ENCODE data around the gene SLC38A11. TPM values are rescaled to one million over a fixed set of nuclear protein-coding genes. Genes with fewer than 3 reads are reported as not detected.
A peak's percentile ranks its signal among the peaks of the same experiment; 100 is the strongest.

The SLC38A11 gene
- total RNA-seq, 1 experiment from 2014 or later, result not detected

DNA sequence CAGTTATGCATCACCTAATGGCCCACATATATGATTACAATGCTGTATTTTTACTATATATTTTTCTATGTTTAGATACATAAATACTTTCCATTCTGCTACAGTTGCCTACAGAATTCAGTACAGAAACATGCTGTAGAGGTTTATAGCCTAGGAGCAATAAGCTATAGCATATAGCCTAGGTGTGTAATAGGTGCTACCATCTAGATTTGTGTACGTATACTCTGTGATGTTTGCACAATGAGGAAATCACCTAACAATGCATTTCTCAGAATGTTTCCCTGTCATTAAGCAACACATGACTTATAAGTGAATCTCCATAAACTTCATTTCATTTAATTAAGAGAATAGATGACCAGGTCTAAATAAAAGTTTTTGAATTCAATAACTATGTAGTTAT, 43.5 kb downstream of the SLC38A11 start:
- DNase-seq (ENCODE audit: low read depth, low spot score) (no peak), ATAC-seq (no peak)
- Histone ChIP-seq H4K20me1 (ENCODE audit: insufficient read depth) (no peaks in the 10 kb centered on the region), H3K36me3 (ENCODE audit: control insufficient read depth in 1 of 2, insufficient read depth in 2 of 2, low read length in 2 of 2) (no peaks in the 10 kb centered on the region), H3K4me2 (ENCODE audit: low read length) (no peak overlapping the region), H3K9ac (ENCODE audit: low read length) (no peak overlapping the region), H3K4me3 (replicated peaks in 1 of 2; ENCODE audit: low read depth in 1 of 2, low read length in 2 of 2) (no peak overlapping the region), H2AFZ (ENCODE audit: low read depth, low read length, poor library complexity, severe bottlenecking) (no peak overlapping the region), H3K9me2 (ENCODE audit: insufficient read depth) (no peaks in the 10 kb centered on the region), H3K9me3 (ENCODE audit: control insufficient read depth in 1 of 2, insufficient read depth in 1 of 2, low read depth in 1 of 2, low read length in 2 of 2) (no peaks in the 10 kb centered on the region), H3K27me3 (ENCODE audit: insufficient read depth, low read length) (no peaks in the 10 kb centered on the region), H3K4me1 (ENCODE audit: control insufficient read depth in 1 of 2, insufficient read depth in 2 of 2, low read length in 2 of 2) (peaks cover 0 to 4% of the 10 kb centered on the region in 2 experiments; a peak in 2 of 4 replicates), H3K27ac (ENCODE audit: low read depth, low read length) (no peak overlapping the region), H3K79me2 (ENCODE audit: insufficient read depth, low read length) (no peaks in the 10 kb centered on the region)
- no TSS peak for BruUV-seq (replicated peaks)
- CTCF ChIA-PET, result no interaction called here
- POLR2A ChIA-PET, result no interaction called here
- RAD21 ChIA-PET (ENCODE audit: low non-redundant PET in 1 of 2, low total read pairs in 2 of 2, uncharacterized antibody in 2 of 2, unreplicated experiment in 2 of 2), result no interaction called here
- intact Hi-C loops (cut with micrococcal nuclease), result no loop called here
- TF ChIP-seq EZH2phosphoT487 (IDR thresholded peaks at IDR 0.05; ENCODE audit: borderline replicate concordance) (no peak), EGR1 (IDR thresholded peaks at IDR 0.05; ENCODE audit: low read depth) (no peak), ELF1 (IDR thresholded peaks at IDR 0.05; ENCODE audit: borderline replicate concordance, low read depth) (no peak), TCF7L2 (IDR thresholded peaks at IDR 0.05; ENCODE audit: borderline replicate concordance, extremely low read depth, insufficient read depth, insufficient read length) (no peak), ZFX (IDR thresholded peaks at IDR 0.05) (no peak)

DNA sequence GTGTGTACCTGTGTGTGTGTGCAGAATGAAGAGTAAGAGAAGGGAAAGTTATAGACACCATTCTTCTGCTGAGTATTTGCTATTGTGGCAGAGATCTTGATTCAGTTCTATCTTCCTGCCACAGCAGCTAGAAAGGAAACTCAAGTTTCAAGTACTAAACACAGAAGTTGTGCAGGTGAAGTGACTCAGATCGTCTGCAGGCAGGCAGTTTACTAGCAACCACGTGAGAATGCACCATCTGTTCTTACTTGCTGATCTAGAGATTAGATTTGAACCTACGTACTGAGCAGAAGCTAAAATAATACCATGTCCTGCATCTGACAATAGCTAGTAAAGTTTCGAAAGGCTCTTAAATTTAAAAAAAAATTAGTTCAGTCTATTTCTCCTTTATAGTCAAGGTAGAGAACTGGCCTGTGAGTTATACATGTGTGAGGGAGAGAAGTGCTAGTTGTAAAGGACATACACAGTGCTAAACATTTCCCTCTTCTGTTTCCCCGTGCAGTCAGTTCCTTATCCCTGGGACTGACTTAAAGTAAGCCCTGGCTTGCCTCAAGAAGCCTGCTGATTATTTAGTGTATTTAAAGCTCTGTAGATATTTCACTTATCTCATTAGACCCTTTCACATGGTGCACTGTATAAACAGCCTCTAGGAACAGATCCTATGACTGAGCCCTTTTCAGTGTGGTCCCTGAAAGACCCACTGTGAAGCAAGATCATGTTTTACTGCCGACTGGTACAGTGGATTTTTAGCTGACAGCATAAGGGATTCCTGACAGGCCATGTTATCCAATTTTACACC, 45.0 kb downstream of the SLC38A11 start:
- CTCF ChIA-PET, result interaction anchor here (1.1 kb wide), 1 partner anchor 68 kb away, joined by 3 read pairs; the partner anchor contains the start of gene COBLL1
- RAD21 ChIA-PET (ENCODE audit: low non-redundant PET in 1 of 2, low total read pairs in 2 of 2, uncharacterized antibody in 2 of 2, unreplicated experiment in 2 of 2), result no interaction called here
- ATAC-seq (peak; percentile 32), DNase-seq (ENCODE audit: low read depth, low spot score) (no peak)
- no peaks in the 10 kb centered on the region for H3K79me2 ChIP-seq (ENCODE audit: insufficient read depth, low read length)
- no peaks in the 10 kb centered on the region for H3K36me3 ChIP-seq (ENCODE audit: control insufficient read depth in 1 of 2, insufficient read depth in 2 of 2, low read length in 2 of 2)
- no peaks in the 10 kb centered on the region for H3K9me2 ChIP-seq (ENCODE audit: insufficient read depth)
- no peak overlapping the region for H2AFZ ChIP-seq (ENCODE audit: low read depth, low read length, poor library complexity, severe bottlenecking)
- TF ChIP-seq REST (IDR thresholded peaks at IDR 0.05; ENCODE audit: low read depth) (no peak), EZH2phosphoT487 (IDR thresholded peaks at IDR 0.05; ENCODE audit: borderline replicate concordance) (no peak), FOSL1 (IDR thresholded peaks at IDR 0.05; ENCODE audit: low read depth) (no peak), ZBTB33 (IDR thresholded peaks at IDR 0.05; ENCODE audit: extremely low read depth, insufficient replicate concordance, low read length) (no peak), MAX (IDR thresholded peaks at IDR 0.05) (no peak), EZH2 (IDR thresholded peaks at IDR 0.05) (no peak), TCF7L2 (IDR thresholded peaks at IDR 0.05; ENCODE audit: borderline replicate concordance, extremely low read depth, insufficient read depth, insufficient read length) (no peak), SP1 (IDR thresholded peaks at IDR 0.05; ENCODE audit: low read depth) (no peak)
- POLR2A ChIA-PET, result no interaction called here
- no peak overlapping the region for H3K4me2 ChIP-seq (ENCODE audit: low read length)
- no peak overlapping the region for H3K27ac ChIP-seq (ENCODE audit: low read depth, low read length)
- H3K9ac ChIP-seq (ENCODE audit: low read length), result no peak overlapping the region
- H3K4me3 ChIP-seq (replicated peaks in 1 of 2; ENCODE audit: low read depth in 1 of 2, low read length in 2 of 2), result no peak overlapping the region
- BruUV-seq (replicated peaks), result no TSS peak
- intact Hi-C loops (cut with micrococcal nuclease), result no loop called here
- no peaks in the 10 kb centered on the region for H3K27me3 ChIP-seq (ENCODE audit: insufficient read depth, low read length)
- no peaks in the 10 kb centered on the region for H3K9me3 ChIP-seq (ENCODE audit: control insufficient read depth in 1 of 2, insufficient read depth in 1 of 2, low read depth in 1 of 2, low read length in 2 of 2)
- no peaks in the 10 kb centered on the region for H4K20me1 ChIP-seq (ENCODE audit: insufficient read depth)
- H3K4me1 ChIP-seq (ENCODE audit: control insufficient read depth in 1 of 2, insufficient read depth in 2 of 2, low read length in 2 of 2), result peaks cover 0 to 4% of the 10 kb centered on the region in 2 experiments; a peak in 2 of 4 replicates

All from HCT116 (cell line).